Loucy (cell line): ENCODE results near the gene CTRB2.
"Not testable (repeated sequence)": the region's sequence is repeated elsewhere in the genome, so short reads cannot be mapped to it uniquely, and the experiment has no call there.

Source experiments
- H2AFZ ChIP-seq: fragments of 200-600 bp; sonication (generic); 2 replicates; pipeline ENCODE4 v1.6.0; 2016; ENCODE audit warnings: antibody characterized with exemption, mild to moderate bottlenecking, low read length, moderate library complexity
- H3F3A ChIP-seq: fragments of 200-600 bp; 2 replicates; pipeline ENCODE4 v1.6.0; 2016; ENCODE audit warnings: antibody characterized with exemption, low read depth, mild to moderate bottlenecking
- H3K27me3 ChIP-seq: fragments of 200-600 bp; sonication (generic); 2 replicates; pipeline ENCODE4 v1.6.1; 2014; ENCODE audit warnings: low read length, mild to moderate bottlenecking; ENCODE audit not compliant: insufficient read depth, poor library complexity, severe bottlenecking
- H3K36me3 ChIP-seq: fragments of 200-600 bp; sonication (generic); 2 replicates; pipeline ENCODE4 v1.6.1; 2016; ENCODE audit warnings: low read length; ENCODE audit not compliant: insufficient read depth
- H3K4me1 ChIP-seq: fragments of 200-600 bp; sonication (generic); 2 replicates; pipeline ENCODE4 v1.5.1; 2014; ENCODE audit warnings: low read length, mild to moderate bottlenecking; ENCODE audit not compliant: insufficient read depth, poor library complexity, severe bottlenecking
- H3K4me2 ChIP-seq: fragments of 200-600 bp; sonication (generic); 2 replicates; pipeline ENCODE4 v1.6.0; 2014; ENCODE audit warnings: antibody characterized with exemption, low read length, low read depth, mild to moderate bottlenecking; ENCODE audit not compliant: poor library complexity, severe bottlenecking
- H3K4me3 ChIP-seq: fragments of 200-600 bp; sonication (generic); 2 replicates; pipeline ENCODE4 v1.5.1; 2014; ENCODE audit warnings: low read length, mild to moderate bottlenecking, mixed read lengths; ENCODE audit not compliant: poor library complexity, severe bottlenecking
- H3K79me2 ChIP-seq: fragments of 200-600 bp; sonication (generic); 2 replicates; pipeline ENCODE4 v1.6.1; 2014; ENCODE audit warnings: low read length; ENCODE audit not compliant: insufficient read depth
- H3K9ac ChIP-seq: fragments of 200-600 bp; sonication (generic); 2 replicates; pipeline ENCODE4 v1.6.0; 2014; ENCODE audit warnings: mild to moderate bottlenecking, low read depth, low read length, moderate library complexity; ENCODE audit not compliant: poor library complexity, severe bottlenecking
- H3K9me2 ChIP-seq: fragments of 200-600 bp; sonication (generic); replicated peaks from 2 replicates; pipeline ENCODE4 v1.6.1; 2016; ENCODE audit warnings: low read depth, low read length, mixed read lengths
- H3K9me3 ChIP-seq: fragments of 200-600 bp; sonication (generic); 2 replicates; pipeline ENCODE4 v1.6.1; 2014; ENCODE audit warnings: mild to moderate bottlenecking, antibody characterized with exemption, low read length, low read depth; ENCODE audit not compliant: insufficient read depth
- H4K20me1 ChIP-seq: fragments of 200-600 bp; sonication (generic); 2 replicates; pipeline ENCODE4 v1.6.0; 2014; ENCODE audit warnings: antibody characterized with exemption, low read length, mild to moderate bottlenecking; ENCODE audit not compliant: insufficient read depth, poor library complexity, severe bottlenecking
- CTCF ChIP-seq: fragments of 200-600 bp; sonication (generic); conservative IDR thresholded peaks from 2 replicates; pipeline ENCODE4 v1.5.1; 2014; ENCODE audit warnings: mild to moderate bottlenecking, antibody characterized with exemption, low read length
- EZH2phosphoT487 ChIP-seq: fragments of 200-600 bp; IDR thresholded peaks from 2 replicates; pipeline ENCODE4 v1.6.1; 2018; ENCODE audit warnings: antibody characterized with exemption, mild to moderate bottlenecking, moderate library complexity, borderline replicate concordance

CTRB2 gene

GRCh38 chr16:75204905-75205304 lies 2.1 kb downstream of the CTRB2 start:
- not testable (repeated sequence) for H3K27me3 ChIP-seq, H3K4me1 ChIP-seq, H3K4me3 ChIP-seq, H3K4me2 ChIP-seq, H3K9me3 ChIP-seq, H3K79me2 ChIP-seq, H4K20me1 ChIP-seq, H2AFZ ChIP-seq, H3F3A ChIP-seq, H3K9ac ChIP-seq, H3K9me2 ChIP-seq, H3K36me3 ChIP-seq

GRCh38 chr16:75204410-75204758 lies 2.6 kb downstream of the CTRB2 start:
- Histone ChIP-seq H3K9ac (no peak overlapping the region), H3K4me2 (no peak overlapping the region), H3K27me3 (no peaks in the 10 kb centered on the region), H3K4me3 (no peak overlapping the region), H2AFZ (no peak overlapping the region), H3K4me1 (no peaks in the 10 kb centered on the region), H3K9me2 (no peaks in the 10 kb centered on the region), H3F3A (no peaks in the 10 kb centered on the region), H3K36me3 (no peaks in the 10 kb centered on the region), H3K9me3 (no peaks in the 10 kb centered on the region), H4K20me1 (no peaks in the 10 kb centered on the region), H3K79me2 (no peaks in the 10 kb centered on the region)
- no peak for TF ChIP-seq EZH2phosphoT487
- TF ChIP-seq CTCF: no peak

GRCh38 chr16:75203667-75204409 lies 3.1 kb downstream of the CTRB2 start:
- H3K27me3 ChIP-seq: no peaks in the 10 kb centered on the region
- no peaks in the 10 kb centered on the region for H3F3A ChIP-seq
- no peak for TF ChIP-seq CTCF
- TF ChIP-seq EZH2phosphoT487: no peak

GRCh38 chr16:75203096-75203495 lies 3.9 kb downstream of the CTRB2 start:
- no peaks in the 10 kb centered on the region for H3K27me3 ChIP-seq
- H3K36me3 ChIP-seq: no peaks in the 10 kb centered on the region
- H3K9me2 ChIP-seq: no peaks in the 10 kb centered on the region
- TF ChIP-seq EZH2phosphoT487 (no peak), CTCF (no peak)
- no peak overlapping the region for H3K9ac ChIP-seq
- no peak overlapping the region for H3K4me2 ChIP-seq
- no peak overlapping the region for H3K4me3 ChIP-seq
- H3F3A ChIP-seq: no peaks in the 10 kb centered on the region
- H3K4me1 ChIP-seq: peaks cover 4% of the 10 kb centered on the region
- H2AFZ ChIP-seq: no peak overlapping the region
- no peaks in the 10 kb centered on the region for H3K9me3 ChIP-seq
- no peaks in the 10 kb centered on the region for H3K79me2 ChIP-seq
- no peaks in the 10 kb centered on the region for H4K20me1 ChIP-seq

More at GRCh38 chr16:75203667-75204409, 3.1 kb downstream of the CTRB2 start:
- Histone ChIP-seq H3K9me2 (no peaks in the 10 kb centered on the region), H3K4me3 (no peak overlapping the region), H4K20me1 (no peaks in the 10 kb centered on the region), H3K4me1 (no peaks in the 10 kb centered on the region), H3K9me3 (no peaks in the 10 kb centered on the region), H3K36me3 (no peaks in the 10 kb centered on the region), H3K9ac (no peak overlapping the region), H3K4me2 (no peak overlapping the region), H2AFZ (no peak overlapping the region), H3K79me2 (no peaks in the 10 kb centered on the region)
